SU-DHL-6 (cell line): ENCODE results near the gene CAMSAP1.

Experiments
- H2AFZ ChIP-seq: fragments of 200-600 bp; sonication (generic); 2 replicates; pipeline ENCODE4 v1.6.1; 2014; ENCODE audit warnings: low read depth, mild to moderate bottlenecking, moderate library complexity, mixed read lengths, antibody characterized with exemption, low read length; ENCODE audit not compliant: severe bottlenecking
- H3F3A ChIP-seq: fragments of 200-600 bp; shearing (Covaris generic); 2 replicates; pipeline ENCODE4 v1.6.0; 2016; ENCODE audit warnings: antibody characterized with exemption, mild to moderate bottlenecking; ENCODE audit not compliant: insufficient read depth
- H3K27ac ChIP-seq: fragments of 200-600 bp; sonication (generic); 2 replicates; pipeline ENCODE4 v1.5.1; 2016; ENCODE audit warnings: low read depth, mild to moderate bottlenecking, low read length, moderate library complexity, mixed read lengths
- H3K27me3 ChIP-seq: fragments of 200-600 bp; sonication (generic), shearing (Covaris generic); 2 replicates; pipeline ENCODE4 v1.6.0; 2014; ENCODE audit warnings: mild to moderate bottlenecking, low read length
- H3K36me3 ChIP-seq: fragments of 200-600 bp; sonication (generic); 2 replicates; pipeline ENCODE4 v1.6.1; 2014; ENCODE audit warnings: mild to moderate bottlenecking, low read length, mixed read lengths
- H3K4me2 ChIP-seq: fragments of 300-600, 200-600 bp; shearing (Covaris generic), sonication (generic); 2 replicates; pipeline ENCODE4 v1.6.0; 2014; ENCODE audit warnings: low read length, low read depth, mild to moderate bottlenecking; ENCODE audit not compliant: poor library complexity, severe bottlenecking
- H3K4me3 ChIP-seq: fragments of 200-600 bp; sonication (generic); 2 replicates; pipeline ENCODE4 v1.5.1; 2014; ENCODE audit warnings: antibody characterized with exemption, low read length, mild to moderate bottlenecking, mixed read lengths; ENCODE audit not compliant: insufficient read depth, poor library complexity, severe bottlenecking
- H3K79me2 ChIP-seq: fragments of 200-600 bp; sonication (generic); 2 replicates; pipeline ENCODE4 v1.6.1; 2014; ENCODE audit warnings: mild to moderate bottlenecking, low read length, moderate library complexity; ENCODE audit not compliant: insufficient read depth
- H3K9ac ChIP-seq: fragments of 200-600 bp; sonication (generic); 2 replicates; pipeline ENCODE4 v1.7.0; 2014; ENCODE audit warnings: mild to moderate bottlenecking, low read length
- H3K9me2 ChIP-seq: fragments of 200-600 bp; sonication (generic); replicated peaks from 2 replicates; pipeline ENCODE4 v1.6.1; 2014; ENCODE audit warnings: low read length; ENCODE audit not compliant: insufficient read depth
- H3K9me3 ChIP-seq: fragments of 200-600 bp; sonication (generic); 2 replicates; pipeline ENCODE4 v1.6.1; 2014; ENCODE audit warnings: low read length, mixed read lengths; ENCODE audit not compliant: insufficient read depth
- H4K20me1 ChIP-seq: fragments of 200-600 bp; sonication (generic); 2 replicates; pipeline ENCODE4 v1.6.1; 2014; ENCODE audit warnings: low read depth, mild to moderate bottlenecking, antibody characterized with exemption, low read length, moderate library complexity, mixed read lengths
- EZH2phosphoT487 ChIP-seq: fragments of 200-600 bp; sonication (generic), shearing (Covaris generic); conservative IDR thresholded peaks from 2 replicates; pipeline ENCODE4 v1.6.1; 2018; ENCODE audit warnings: mild to moderate bottlenecking, antibody characterized with exemption, low read length, moderate library complexity, mixed read lengths
- TF ChIP-seq, protein P1 (sequence below): fragments of 200-600 bp; sonication (generic); IDR thresholded peaks from one replicate; pipeline ENCODE4 v1.5.1; 2017; ENCODE audit warnings: antibody characterized with exemption, mild to moderate bottlenecking, low read length, moderate library complexity; ENCODE audit not compliant: insufficient read depth, poor library complexity, severe bottlenecking

CAMSAP1 gene

GRCh38 chr9:135903786-135904520, 3.4 kb downstream of the CAMSAP1 start:
- Histone ChIP-seq H3K9me3 (no peaks in the 10 kb centered on the region), H3K9ac (no peak overlapping the region), H3K27ac (no peak overlapping the region)

GRCh38 chr9:135903358-135903656, 4.0 kb downstream of the CAMSAP1 start:
- Histone ChIP-seq H3K9me3 (no peaks in the 10 kb centered on the region), H3K27ac (no peak overlapping the region), H2AFZ (no peak overlapping the region), H3K4me2 (no peak overlapping the region), H4K20me1 (peaks cover 21% of the 10 kb centered on the region; the same call in 1 of the 2 replicates), H3K4me3 (no peak overlapping the region), H3F3A (peaks cover 6% of the 10 kb centered on the region), H3K36me3 (no peaks in the 10 kb centered on the region), H3K9me2 (no peaks in the 10 kb centered on the region), H3K27me3 (no peaks in the 10 kb centered on the region), H3K9ac (no peak overlapping the region), H3K79me2 (peaks cover 86% of the 10 kb centered on the region)
- no peak for TF ChIP-seq EZH2phosphoT487
- TF ChIP-seq, protein P1, sequence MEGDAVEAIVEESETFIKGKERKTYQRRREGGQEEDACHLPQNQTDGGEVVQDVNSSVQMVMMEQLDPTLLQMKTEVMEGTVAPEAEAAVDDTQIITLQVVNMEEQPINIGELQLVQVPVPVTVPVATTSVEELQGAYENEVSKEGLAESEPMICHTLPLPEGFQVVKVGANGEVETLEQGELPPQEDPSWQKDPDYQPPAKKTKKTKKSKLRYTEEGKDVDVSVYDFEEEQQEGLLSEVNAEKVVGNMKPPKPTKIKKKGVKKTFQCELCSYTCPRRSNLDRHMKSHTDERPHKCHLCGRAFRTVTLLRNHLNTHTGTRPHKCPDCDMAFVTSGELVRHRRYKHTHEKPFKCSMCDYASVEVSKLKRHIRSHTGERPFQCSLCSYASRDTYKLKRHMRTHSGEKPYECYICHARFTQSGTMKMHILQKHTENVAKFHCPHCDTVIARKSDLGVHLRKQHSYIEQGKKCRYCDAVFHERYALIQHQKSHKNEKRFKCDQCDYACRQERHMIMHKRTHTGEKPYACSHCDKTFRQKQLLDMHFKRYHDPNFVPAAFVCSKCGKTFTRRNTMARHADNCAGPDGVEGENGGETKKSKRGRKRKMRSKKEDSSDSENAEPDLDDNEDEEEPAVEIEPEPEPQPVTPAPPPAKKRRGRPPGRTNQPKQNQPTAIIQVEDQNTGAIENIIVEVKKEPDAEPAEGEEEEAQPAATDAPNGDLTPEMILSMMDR, result no peak

More at GRCh38 chr9:135903786-135904520, 3.4 kb downstream of the CAMSAP1 start:
- TF ChIP-seq, protein P1, result no peak
- no peak for TF ChIP-seq EZH2phosphoT487
- Histone ChIP-seq H4K20me1 (peaks cover 18% of the 10 kb centered on the region; the same call in 1 of the 2 replicates), H3K4me3 (no peak overlapping the region), H3K27me3 (no peaks in the 10 kb centered on the region), H3K79me2 (peaks cover 87% of the 10 kb centered on the region), H3K4me2 (no peak overlapping the region), H3K36me3 (no peaks in the 10 kb centered on the region), H3K9me2 (no peaks in the 10 kb centered on the region), H2AFZ (no peak overlapping the region), H3F3A (peaks cover 6% of the 10 kb centered on the region)

GRCh38 chr9:135902655-135903357, 4.5 kb downstream of the CAMSAP1 start:
- TF ChIP-seq EZH2phosphoT487, result no peak
- TF ChIP-seq, protein P1, result no peak
- no peak overlapping the region for H3K9ac ChIP-seq

More at GRCh38 chr9:135902655-135903357, 4.5 kb downstream of the CAMSAP1 start:
- Histone ChIP-seq H4K20me1 (peaks cover 24% of the 10 kb centered on the region; the same call in 1 of the 2 replicates), H2AFZ (no peak overlapping the region), H3K4me2 (no peak overlapping the region), H3K27me3 (no peaks in the 10 kb centered on the region), H3K79me2 (peaks cover 87% of the 10 kb centered on the region), H3K9me3 (no peaks in the 10 kb centered on the region), H3K4me3 (no peak overlapping the region), H3K9me2 (no peaks in the 10 kb centered on the region), H3K36me3 (no peaks in the 10 kb centered on the region), H3F3A (peaks cover 6% of the 10 kb centered on the region), H3K27ac (no peak overlapping the region)
